Smooth muscle cell (in vitro differentiated cells): ENCODE data around the gene PREX1. TPM values are rescaled to one million over a fixed set of nuclear protein-coding genes. Genes with fewer than 3 reads are reported as not detected.
"Not testable (repeated sequence)": the region's sequence is repeated elsewhere in the genome, so short reads cannot be mapped to it uniquely, and the experiment has no call there.

Source experiments
- DNase-seq: peaks from one replicate; lab custom pipeline; 2025; ENCODE audit not compliant: unreplicated experiment; lab: John Stamatoyannopoulos, UW
- H2AFZ ChIP-seq: fragments of 200-600 bp; sonication (generic); 2 replicates; pipeline ENCODE4 v1.6.0; 2016; ENCODE audit warnings: antibody characterized with exemption, low read depth, mild to moderate bottlenecking
- H3F3A ChIP-seq: fragments of 200-600 bp; sonication (generic); 2 replicates; pipeline ENCODE4 v1.6.0; 2017; ENCODE audit warnings: antibody characterized with exemption, low read depth
- H3K27ac ChIP-seq: fragments of 200-600 bp; sonication (generic); 2 replicates; pipeline ENCODE4 v1.5.1; 2016; ENCODE audit warnings: low read depth, mild to moderate bottlenecking
- H3K27me3 ChIP-seq: fragments of 200-600 bp; sonication (generic); 2 replicates; pipeline ENCODE4 v1.6.1; 2016; ENCODE audit warnings: low read depth, mild to moderate bottlenecking
- H3K36me3 ChIP-seq: fragments of 200-600 bp; sonication (generic); 2 replicates; pipeline ENCODE4 v1.5.1; 2016; ENCODE audit warnings: low read depth
- H3K4me1 ChIP-seq: fragments of 200-600 bp; sonication (generic); 2 replicates; pipeline ENCODE4 v1.5.1; 2016; ENCODE audit warnings: low read depth
- H3K4me2 ChIP-seq: fragments of 200-600 bp; sonication (generic); 2 replicates; pipeline ENCODE4 v1.6.0; 2016; ENCODE audit warnings: mild to moderate bottlenecking
- H3K4me3 ChIP-seq: fragments of 200-600 bp; sonication (generic); 2 replicates; pipeline ENCODE4 v1.5.1; 2016; ENCODE audit warnings: mild to moderate bottlenecking
- H3K79me2 ChIP-seq: fragments of 200-600 bp; sonication (generic); 2 replicates; pipeline ENCODE4 v1.6.0; 2016; ENCODE audit warnings: low read depth, mild to moderate bottlenecking
- H3K9ac ChIP-seq: fragments of 200-600 bp; sonication (generic); 2 replicates; pipeline ENCODE4 v1.6.0; 2016; ENCODE audit warnings: low read depth
- H3K9me3 ChIP-seq: fragments of 200-600 bp; sonication (generic); replicated peaks from 2 replicates; pipeline ENCODE4 v1.5.1; 2016; ENCODE audit warnings: low read depth
- H4K20me1 ChIP-seq: fragments of 200-600 bp; sonication (generic); 2 replicates; pipeline ENCODE4 v1.6.0; 2016; ENCODE audit warnings: low read depth
- CTCF ChIP-seq: fragments of 200-600 bp; sonication (generic); IDR thresholded peaks from 2 replicates; pipeline ENCODE4 v1.5.1; 2017; ENCODE audit warnings: borderline replicate concordance, mild to moderate bottlenecking, antibody characterized with exemption; ENCODE audit not compliant: insufficient read depth, poor library complexity, severe bottlenecking
- WGBS: methylation state at CpG from one replicate; pipeline ENCODE4 v1.1.7; 2016; ENCODE audit warnings: low lambda C conversion rate; 5-methylcytosine and 5-hydroxymethylcytosine counted together
- polyA plus RNA-seq: library from polyadenylated mRNA; unstranded; fragments of >200 nt; fragmentation: Nextera tagmentation; extraction: Ambion mirVana; gene quantifications from 2 replicates; pipeline ENCODE4 v1.2.1, GENCODE V29; 2016
- total RNA-seq: library from RNA; depleted of rRNA; stranded (reverse); fragments of >200 nt; gene quantifications from 2 replicates; pipeline ENCODE4 v1.2.3, GENCODE V29; 2014

PREX1 gene
- total and polyA plus RNA-seq, 2 experiments from 2014 or later = 0.04 to 0.30 TPM

GRCh38 chr20:48599106-48599747, 228.6 kb downstream of the PREX1 start:
- DNase-seq = no peak
- Histone ChIP-seq H3K4me3 (no peak overlapping the region), H4K20me1 (no peaks in the 10 kb centered on the region), H3K9me3 (no peaks in the 10 kb centered on the region), H2AFZ (no peak overlapping the region), H3K4me2 (no peak overlapping the region), H3K36me3 (no peaks in the 10 kb centered on the region), H3F3A (no peaks in the 10 kb centered on the region), H3K27ac (no peak overlapping the region), H3K4me1 (peaks cover 7% of the 10 kb centered on the region), H3K9ac (no peak overlapping the region), H3K79me2 (no peaks in the 10 kb centered on the region), H3K27me3 (no peaks in the 10 kb centered on the region)
- no peak for TF ChIP-seq CTCF
- WGBS = 94% methylated on average over 7 of the region's 7 CpGs

GRCh38 chr20:48598303-48598941, 229.4 kb downstream of the PREX1 start:
- H2AFZ ChIP-seq, H3K9ac ChIP-seq, H3F3A ChIP-seq, H3K27ac ChIP-seq, H3K27me3 ChIP-seq, H3K79me2 ChIP-seq, H3K36me3 ChIP-seq, H4K20me1 ChIP-seq, H3K4me3 ChIP-seq, DNase-seq, H3K4me2 ChIP-seq, H3K9me3 ChIP-seq, H3K4me1 ChIP-seq: not testable (repeated sequence)
- WGBS = 71% methylated on average over 16 of the region's 16 CpGs

GRCh38 chr20:48597521-48598302, 230.1 kb downstream of the PREX1 start:
- Histone ChIP-seq H3K9ac (no peak overlapping the region), H3K79me2 (no peaks in the 10 kb centered on the region), H3K4me3 (no peak overlapping the region), H3K36me3 (no peaks in the 10 kb centered on the region), H3F3A (no peaks in the 10 kb centered on the region), H3K4me2 (no peak overlapping the region), H3K4me1 (no peaks in the 10 kb centered on the region), H4K20me1 (no peaks in the 10 kb centered on the region), H3K27ac (no peak overlapping the region), H3K9me3 (no peaks in the 10 kb centered on the region), H3K27me3 (no peaks in the 10 kb centered on the region), H2AFZ (no peak overlapping the region)
- no peak for TF ChIP-seq CTCF
- 87% methylated on average over 12 of the region's 12 CpGs for WGBS
- no peak for DNase-seq

- H4K20me1 ChIP-seq = no peaks in the 10 kb centered on the region
- H3K36me3 ChIP-seq = no peaks in the 10 kb centered on the region
- H3K4me3 ChIP-seq = no peak overlapping the region
- no peaks in the 10 kb centered on the region for H3K79me2 ChIP-seq
- no peaks in the 10 kb centered on the region for H3F3A ChIP-seq
- H3K9ac ChIP-seq = no peak overlapping the region
- no peak overlapping the region for H2AFZ ChIP-seq
- H3K27ac ChIP-seq = no peak overlapping the region
- DNase-seq = no peak
- H3K9me3 ChIP-seq = no peaks in the 10 kb centered on the region
- H3K4me2 ChIP-seq = no peak overlapping the region
- WGBS = 98% methylated on average over 4 of the region's 4 CpGs
- TF ChIP-seq CTCF = no peak
- no peaks in the 10 kb centered on the region for H3K4me1 ChIP-seq
- H3K27me3 ChIP-seq = no peaks in the 10 kb centered on the region
Observed at GRCh38 chr20:48596334-48596898, 231.4 kb downstream of the PREX1 start.
